Thymus (tissue), 11 donors: Measurements from ENCODE around the gene FSIP1. TPM values are rescaled to one million over a fixed set of nuclear protein-coding genes. Genes with fewer than 3 reads are reported as not detected.

Experiments used
- DNase-seq, 9 donors: peaks; one replicate each; pipeline ENCODE4 v3.0.0-alpha.2; 2013; ENCODE audit warnings: low spot score in 9 of 9, low read depth in 6 of 9, missing footprints in 1 of 9
- H3K27ac ChIP-seq, 2 donors: one replicate each; pipeline ENCODE4 v1.5.1; 2013; ENCODE audit warnings: control low read depth in 1 of 2, low read depth in 1 of 2, low read length in 1 of 2, mild to moderate bottlenecking in 1 of 2, moderate library complexity in 1 of 2
- H3K27me3 ChIP-seq, 2 donors: one replicate each; pipeline ENCODE4 v1.5.1; 2013; ENCODE audit warnings: low read length in 1 of 2; ENCODE audit not compliant: control insufficient read depth in 2 of 2, insufficient read depth in 1 of 2
- H3K36me3 ChIP-seq, 2 donors: one replicate each; pipeline ENCODE4 v1.5.1; 2013; ENCODE audit warnings: low read length in 1 of 2, mild to moderate bottlenecking in 1 of 2, moderate library complexity in 1 of 2; ENCODE audit not compliant: control insufficient read depth in 2 of 2, insufficient read depth in 2 of 2
- H3K4me1 ChIP-seq, 2 donors: one replicate each; pipeline ENCODE4 v1.5.1; 2013; ENCODE audit warnings: low read length in 2 of 2; ENCODE audit not compliant: control insufficient read depth in 2 of 2, insufficient read depth in 2 of 2
- H3K4me3 ChIP-seq, 2 donors: one replicate each; pipeline ENCODE4 v1.5.1; 2013; ENCODE audit warnings: low read length in 2 of 2, control low read depth in 1 of 2, mild to moderate bottlenecking in 1 of 2
- H3K9me3 ChIP-seq, 2 donors: one replicate each; pipeline ENCODE4 v1.5.1; 2013; ENCODE audit warnings: low read length in 1 of 2, mild to moderate bottlenecking in 1 of 2; ENCODE audit not compliant: control insufficient read depth in 2 of 2, insufficient read depth in 1 of 2
- WGBS: extraction: QIAGEN DNeasy Blood & Tissue Kit; methylation state at CpG from one replicate; pipeline ENCODE4 v1.1.7; 2013; 5-methylcytosine and 5-hydroxymethylcytosine counted together
- polyA plus RNA-seq: library from polyadenylated mRNA; stranded (reverse); fragments of 200-250 nt; gene quantifications from one replicate; pipeline ENCODE4 v1.2.3, GENCODE V29; 2013
- total RNA-seq: library from RNA; stranded (reverse); fragments of 120-200 nt; gene quantifications from one replicate; pipeline ENCODE4 v1.2.4, GENCODE V29; 2013
- donor health status: healthy.

The FSIP1 gene
- total and polyA plus RNA-seq, 2 donors, result 0.37 to 0.76 TPM

- Histone ChIP-seq H3K4me1 (peaks cover 0 to 8% of the 10 kb centered on the region in 2 donors), H3K4me3 (no peak overlapping the region), H3K36me3 (no peaks in the 10 kb centered on the region), H3K9me3 (no peaks in the 10 kb centered on the region), H3K27me3 (no peaks in the 10 kb centered on the region), H3K27ac (no peak overlapping the region)
- no peak for DNase-seq
- WGBS, result 93% methylated on average over 3 of the region's 3 CpGs
Measured at GRCh38 chr15:39778021-39778420, 4.6 kb downstream of the FSIP1 start.

- DNase-seq, result no peak
- no peaks in the 10 kb centered on the region for H3K27me3 ChIP-seq
- WGBS, result 96% methylated on average over 4 of the region's 4 CpGs
- H3K4me1 ChIP-seq, result peaks cover 0 to 8% of the 10 kb centered on the region in 2 donors
- no peaks in the 10 kb centered on the region for H3K36me3 ChIP-seq
- H3K4me3 ChIP-seq, result no peak overlapping the region
- no peaks in the 10 kb centered on the region for H3K9me3 ChIP-seq
- no peak overlapping the region for H3K27ac ChIP-seq
Measured at GRCh38 chr15:39777496-39777895, 5.1 kb downstream of the FSIP1 start.

- no peak overlapping the region for H3K27ac ChIP-seq
- H3K27me3 ChIP-seq, result no peaks in the 10 kb centered on the region
- H3K36me3 ChIP-seq, result no peaks in the 10 kb centered on the region
- no peak overlapping the region for H3K4me3 ChIP-seq
- 94% methylated on average over 3 of the region's 4 CpGs for WGBS
- peaks cover 0 to 8% of the 10 kb centered on the region in 2 donors for H3K4me1 ChIP-seq
- no peaks in the 10 kb centered on the region for H3K9me3 ChIP-seq
- no peak for DNase-seq
Measured at GRCh38 chr15:39776068-39776467, 6.6 kb downstream of the FSIP1 start.

GRCh38 chr15:39774688-39775267 lies 7.9 kb downstream of the FSIP1 start:
- H3K27ac ChIP-seq, result peak overlapping the region in 1 of 2 donors; percentile 48
- no peak overlapping the region for H3K4me3 ChIP-seq
- H3K9me3 ChIP-seq, result no peaks in the 10 kb centered on the region
- peak in 6 of 9 donors; percentile 33 to 77 (median 40) for DNase-seq
- no peaks in the 10 kb centered on the region for H3K27me3 ChIP-seq
- WGBS, result 8% methylated on average over 3 of the region's 3 CpGs
- H3K4me1 ChIP-seq, result peaks cover 0 to 8% of the 10 kb centered on the region in 2 donors
- H3K36me3 ChIP-seq, result no peaks in the 10 kb centered on the region

GRCh38 chr15:39770748-39771689 lies 11.6 kb downstream of the FSIP1 start:
- Histone ChIP-seq H3K36me3 (no peaks in the 10 kb centered on the region), H3K4me3 (no peak overlapping the region), H3K9me3 (no peaks in the 10 kb centered on the region), H3K27me3 (no peaks in the 10 kb centered on the region), H3K4me1 (peaks cover 0 to 8% of the 10 kb centered on the region in 2 donors), H3K27ac (no peak overlapping the region)
- no peak for DNase-seq
- 90% methylated on average over 8 of the region's 8 CpGs for WGBS

- 89% methylated on average over 5 of the region's 5 CpGs for WGBS
- Histone ChIP-seq H3K4me1 (no peaks in the 10 kb centered on the region), H3K9me3 (no peaks in the 10 kb centered on the region), H3K27me3 (no peaks in the 10 kb centered on the region), H3K36me3 (no peaks in the 10 kb centered on the region), H3K4me3 (no peak overlapping the region), H3K27ac (no peak overlapping the region)
- DNase-seq, result no peak
Measured at GRCh38 chr15:39767921-39768320, 14.7 kb downstream of the FSIP1 start.

GRCh38 chr15:39761006-39761405 lies 21.6 kb downstream of the FSIP1 start:
- Histone ChIP-seq H3K27me3 (no peaks in the 10 kb centered on the region), H3K36me3 (no peaks in the 10 kb centered on the region), H3K9me3 (no peaks in the 10 kb centered on the region), H3K4me1 (no peaks in the 10 kb centered on the region), H3K4me3 (no peak overlapping the region), H3K27ac (no peak overlapping the region)
- DNase-seq, result no peak
- WGBS, result 94% methylated on average over 2 of the region's 2 CpGs

GRCh38 chr15:39756806-39757522 lies 25.7 kb downstream of the FSIP1 start:
- DNase-seq, result peak in 7 of 9 donors; percentile 25 to 70 (median 38)
- no peak overlapping the region for H3K27ac ChIP-seq
- 53% methylated on average over 2 of the region's 2 CpGs for WGBS
- no peaks in the 10 kb centered on the region for H3K27me3 ChIP-seq
- no peaks in the 10 kb centered on the region for H3K9me3 ChIP-seq
- no peak overlapping the region for H3K4me3 ChIP-seq
- no peaks in the 10 kb centered on the region for H3K36me3 ChIP-seq
- no peaks in the 10 kb centered on the region for H3K4me1 ChIP-seq

GRCh38 chr15:39752991-39753390 lies 29.6 kb downstream of the FSIP1 start:
- WGBS, result 90% methylated on average over 1 of the region's 1 CpG

More at GRCh38 chr15:39752991-39753390, 29.6 kb downstream of the FSIP1 start:
- Histone ChIP-seq H3K36me3 (no peaks in the 10 kb centered on the region), H3K4me3 (no peak overlapping the region), H3K9me3 (no peaks in the 10 kb centered on the region), H3K27me3 (no peaks in the 10 kb centered on the region), H3K4me1 (no peaks in the 10 kb centered on the region), H3K27ac (no peak overlapping the region)
- DNase-seq, result no peak
